ENCODE results near the gene KLB. TPM values are rescaled to one million over a fixed set of nuclear protein-coding genes. Genes with fewer than 3 reads are reported as not detected.

KLB gene
- polyA plus RNA-seq, 1 donor from 2014 or later, result not detected

DNA sequence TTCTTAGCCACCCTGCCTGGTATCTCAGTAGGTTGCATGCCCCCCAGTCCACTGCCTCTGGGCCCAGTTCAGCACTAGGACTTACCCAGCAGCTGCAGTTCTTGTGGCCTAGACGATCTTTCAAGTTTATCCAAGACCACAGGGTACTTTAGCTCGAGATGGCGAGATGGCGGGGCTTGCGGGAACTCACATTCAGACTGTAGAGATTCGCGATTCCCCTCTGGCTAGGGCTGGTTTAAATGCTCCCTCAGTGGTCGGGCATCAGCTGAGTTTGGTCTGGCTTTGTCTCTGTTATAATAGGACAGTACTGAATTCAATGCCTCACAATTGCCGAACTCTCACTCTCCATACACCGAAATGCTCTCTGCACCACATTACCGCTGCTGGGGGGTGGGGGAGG lies 22.2 kb upstream of the KLB start:
- Histone ChIP-seq H3K4me2 (ENCODE audit: low read length) (no peak overlapping the region), H3F3A (ENCODE audit: insufficient read depth, low read length, poor library complexity, severe bottlenecking) (no peaks in the 10 kb centered on the region), H3K27ac (ENCODE audit: low read length) (no peak overlapping the region), H3K9me3 (ENCODE audit: low read length) (no peaks in the 10 kb centered on the region), H3K27me3 (ENCODE audit: insufficient read depth, low read depth, low read length) (no peaks in the 10 kb centered on the region), H3K9me2 (ENCODE audit: insufficient read depth, low read length) (no peaks in the 10 kb centered on the region), H4K20me1 (ENCODE audit: insufficient read depth) (no peaks in the 10 kb centered on the region), H2AFZ (ENCODE audit: low read depth, low read length) (no peak overlapping the region), H3K36me3 (ENCODE audit: insufficient read depth, low read length) (no peaks in the 10 kb centered on the region), H3K4me3 (ENCODE audit: low read length) (no peak overlapping the region), H3K9ac (ENCODE audit: low read length) (no peak overlapping the region), H3K79me2 (replicated peaks; ENCODE audit: insufficient read depth, low read length) (no peaks in the 10 kb centered on the region)
- TF ChIP-seq MXI1 (conservative IDR thresholded peaks at IDR 0.05; ENCODE audit: poor library complexity, severe bottlenecking), result no peak
- no peak for TF ChIP-seq RAD21 (conservative IDR thresholded peaks at IDR 0.05)
- TF ChIP-seq POLR2AphosphoS5 (IDR thresholded peaks at IDR 0.05), result no peak
- TF ChIP-seq TAF1 (IDR thresholded peaks at IDR 0.05; ENCODE audit: low read depth), result no peak
- TF ChIP-seq, protein P1, sequence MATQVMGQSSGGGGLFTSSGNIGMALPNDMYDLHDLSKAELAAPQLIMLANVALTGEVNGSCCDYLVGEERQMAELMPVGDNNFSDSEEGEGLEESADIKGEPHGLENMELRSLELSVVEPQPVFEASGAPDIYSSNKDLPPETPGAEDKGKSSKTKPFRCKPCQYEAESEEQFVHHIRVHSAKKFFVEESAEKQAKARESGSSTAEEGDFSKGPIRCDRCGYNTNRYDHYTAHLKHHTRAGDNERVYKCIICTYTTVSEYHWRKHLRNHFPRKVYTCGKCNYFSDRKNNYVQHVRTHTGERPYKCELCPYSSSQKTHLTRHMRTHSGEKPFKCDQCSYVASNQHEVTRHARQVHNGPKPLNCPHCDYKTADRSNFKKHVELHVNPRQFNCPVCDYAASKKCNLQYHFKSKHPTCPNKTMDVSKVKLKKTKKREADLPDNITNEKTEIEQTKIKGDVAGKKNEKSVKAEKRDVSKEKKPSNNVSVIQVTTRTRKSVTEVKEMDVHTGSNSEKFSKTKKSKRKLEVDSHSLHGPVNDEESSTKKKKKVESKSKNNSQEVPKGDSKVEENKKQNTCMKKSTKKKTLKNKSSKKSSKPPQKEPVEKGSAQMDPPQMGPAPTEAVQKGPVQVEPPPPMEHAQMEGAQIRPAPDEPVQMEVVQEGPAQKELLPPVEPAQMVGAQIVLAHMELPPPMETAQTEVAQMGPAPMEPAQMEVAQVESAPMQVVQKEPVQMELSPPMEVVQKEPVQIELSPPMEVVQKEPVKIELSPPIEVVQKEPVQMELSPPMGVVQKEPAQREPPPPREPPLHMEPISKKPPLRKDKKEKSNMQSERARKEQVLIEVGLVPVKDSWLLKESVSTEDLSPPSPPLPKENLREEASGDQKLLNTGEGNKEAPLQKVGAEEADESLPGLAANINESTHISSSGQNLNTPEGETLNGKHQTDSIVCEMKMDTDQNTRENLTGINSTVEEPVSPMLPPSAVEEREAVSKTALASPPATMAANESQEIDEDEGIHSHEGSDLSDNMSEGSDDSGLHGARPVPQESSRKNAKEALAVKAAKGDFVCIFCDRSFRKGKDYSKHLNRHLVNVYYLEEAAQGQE (IDR thresholded peaks at IDR 0.05; ENCODE audit: borderline replicate concordance), result no peak
- TF ChIP-seq, protein P2, sequence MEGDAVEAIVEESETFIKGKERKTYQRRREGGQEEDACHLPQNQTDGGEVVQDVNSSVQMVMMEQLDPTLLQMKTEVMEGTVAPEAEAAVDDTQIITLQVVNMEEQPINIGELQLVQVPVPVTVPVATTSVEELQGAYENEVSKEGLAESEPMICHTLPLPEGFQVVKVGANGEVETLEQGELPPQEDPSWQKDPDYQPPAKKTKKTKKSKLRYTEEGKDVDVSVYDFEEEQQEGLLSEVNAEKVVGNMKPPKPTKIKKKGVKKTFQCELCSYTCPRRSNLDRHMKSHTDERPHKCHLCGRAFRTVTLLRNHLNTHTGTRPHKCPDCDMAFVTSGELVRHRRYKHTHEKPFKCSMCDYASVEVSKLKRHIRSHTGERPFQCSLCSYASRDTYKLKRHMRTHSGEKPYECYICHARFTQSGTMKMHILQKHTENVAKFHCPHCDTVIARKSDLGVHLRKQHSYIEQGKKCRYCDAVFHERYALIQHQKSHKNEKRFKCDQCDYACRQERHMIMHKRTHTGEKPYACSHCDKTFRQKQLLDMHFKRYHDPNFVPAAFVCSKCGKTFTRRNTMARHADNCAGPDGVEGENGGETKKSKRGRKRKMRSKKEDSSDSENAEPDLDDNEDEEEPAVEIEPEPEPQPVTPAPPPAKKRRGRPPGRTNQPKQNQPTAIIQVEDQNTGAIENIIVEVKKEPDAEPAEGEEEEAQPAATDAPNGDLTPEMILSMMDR (IDR thresholded peaks at IDR 0.05; ENCODE audit: poor library complexity, severe bottlenecking), result no peak

DNA sequence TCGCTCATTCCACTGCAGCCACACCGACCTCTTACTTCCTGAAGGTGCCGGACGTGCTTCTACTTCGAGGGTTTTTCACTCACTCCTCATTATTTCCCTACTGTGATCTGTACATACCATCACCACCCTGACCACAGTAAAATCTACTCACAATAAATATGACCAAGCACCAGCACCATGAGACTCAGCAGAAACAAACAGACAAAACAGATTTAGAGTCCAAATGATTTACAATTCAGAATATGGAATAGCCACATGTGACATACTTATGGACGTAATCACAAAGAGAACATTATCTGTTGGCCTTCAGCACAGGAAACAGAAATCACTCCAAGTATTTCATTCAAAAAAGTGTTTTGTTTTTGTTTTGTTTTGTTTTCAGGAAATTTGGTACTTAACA lies 16.1 kb upstream of the KLB start:
- H4K20me1 ChIP-seq (ENCODE audit: insufficient read depth), result no peaks in the 10 kb centered on the region
- H2AFZ ChIP-seq (ENCODE audit: low read depth, low read length), result no peak overlapping the region
- TF ChIP-seq SMC3 (conservative IDR thresholded peaks at IDR 0.05; ENCODE audit: poor library complexity) (no peak), RAD21 (conservative IDR thresholded peaks at IDR 0.05) (no peak), MXI1 (conservative IDR thresholded peaks at IDR 0.05; ENCODE audit: poor library complexity, severe bottlenecking) (no peak)
- TF ChIP-seq, protein P2 (IDR thresholded peaks at IDR 0.05; ENCODE audit: poor library complexity, severe bottlenecking), result no peak

More for the DNA sequence above, 16.1 kb upstream of the KLB start:
- no peak overlapping the region for H3K27ac ChIP-seq (ENCODE audit: low read length)
- no peak overlapping the region for H3K9ac ChIP-seq (ENCODE audit: low read length)
- no peak overlapping the region for H3K4me2 ChIP-seq (ENCODE audit: low read length)
- H3K79me2 ChIP-seq (replicated peaks; ENCODE audit: insufficient read depth, low read length), result no peaks in the 10 kb centered on the region
- H3K9me2 ChIP-seq (ENCODE audit: insufficient read depth, low read length), result no peaks in the 10 kb centered on the region
- no peaks in the 10 kb centered on the region for H3K9me3 ChIP-seq (ENCODE audit: low read length)
- no peaks in the 10 kb centered on the region for H3K36me3 ChIP-seq (ENCODE audit: insufficient read depth, low read length)
- H3K4me3 ChIP-seq (ENCODE audit: low read length), result no peak overlapping the region
- H3K27me3 ChIP-seq (ENCODE audit: insufficient read depth, low read depth, low read length), result no peaks in the 10 kb centered on the region
- no peaks in the 10 kb centered on the region for H3F3A ChIP-seq (ENCODE audit: insufficient read depth, low read length, poor library complexity, severe bottlenecking)
